Gastroesophageal sphincter (tissue), 4 donors: ENCODE measurements around the gene SYNE1. TPM values are rescaled to one million over a fixed set of nuclear protein-coding genes. Genes with fewer than 3 reads are reported as not detected.

Source experiments
- ATAC-seq: fragments of 150-250 bp; one replicate; pipeline ENCODE4 v1.9.1; 2016; ENCODE audit warnings: mild to moderate bottlenecking, moderate library complexity
- H3K27ac ChIP-seq, 4 donors: fragments of 200-600 bp; sonication (generic) in 3 of 4; 1 replicate in 3 of 4; 2 replicates in 1 of 4; pipeline ENCODE4 v1.5.1; 2016 to 2019
- H3K27me3 ChIP-seq: fragments of 200-600 bp; sonication (generic); one replicate; pipeline ENCODE4 v1.5.1; 2019
- H3K36me3 ChIP-seq, 2 donors: fragments of 200-600 bp; sonication (generic); one replicate each; pipeline ENCODE4 v1.5.1; 2019; ENCODE audit warnings: control low read depth in 1 of 2
- H3K4me1 ChIP-seq, 3 donors: fragments of 200-600 bp; sonication (generic); 1 replicate in 2 of 3; 2 replicates in 1 of 3; pipeline ENCODE4 v1.5.1; 2016 to 2019; ENCODE audit warnings: control low read depth in 2 of 3
- H3K4me3 ChIP-seq, 2 donors: fragments of 200-600 bp; sonication (generic); one replicate each; pipeline ENCODE4 v1.5.1; 2019; ENCODE audit warnings: mild to moderate bottlenecking in 1 of 2, moderate library complexity in 1 of 2
- H3K9me3 ChIP-seq, 3 donors: fragments of 200-600 bp; sonication (generic); one replicate each; pipeline ENCODE4 v1.5.1; 2017 to 2019; ENCODE audit warnings: control low read depth in 2 of 3
- CTCF ChIP-seq, 4 experiments: fragments of 200-600 bp in 2 of 4; fragments of 450-650 bp in 2 of 4; sonication (generic) in 1 of 4; IDR thresholded peaks; one replicate each; pipeline ENCODE4 v1.5.1; 2017 to 2019; ENCODE audit warnings: antibody characterized with exemption in 4 of 4, mild to moderate bottlenecking in 2 of 4, moderate library complexity in 2 of 4
- EP300 ChIP-seq: sonication (generic); formaldehyde crosslinking; IDR thresholded peaks from one replicate; pipeline ENCODE4 v1.6.1; 2017; ENCODE audit warnings: antibody characterized with exemption, mild to moderate bottlenecking
- POLR2A ChIP-seq, 2 donors: fragments of 450-650 bp; IDR thresholded peaks; one replicate each; pipeline ENCODE4 v1.6.1; 2017; ENCODE audit warnings: antibody characterized with exemption in 2 of 2, mild to moderate bottlenecking in 2 of 2, moderate library complexity in 1 of 2
- POLR2AphosphoS5 ChIP-seq: sonication (generic); formaldehyde crosslinking; IDR thresholded peaks from one replicate; pipeline ENCODE4 v1.6.1; 2017; ENCODE audit warnings: antibody characterized with exemption
- WGBS, 2 donors: methylation state at CpG; one replicate each; pipeline ENCODE4 v1.1.5; 2018; ENCODE audit warnings: low coverage in 1 of 2; 5-methylcytosine and 5-hydroxymethylcytosine counted together
- total RNA-seq, 4 donors: library from RNA; depleted of rRNA; stranded (reverse); fragments of >200 nt; gene quantifications; one replicate each; pipeline ENCODE4 v1.1.0, GENCODE V29; 2016

SYNE1 gene
- total RNA-seq, 4 donors from 2014 or later, result 160 to 268 (median 215) TPM

DNA sequence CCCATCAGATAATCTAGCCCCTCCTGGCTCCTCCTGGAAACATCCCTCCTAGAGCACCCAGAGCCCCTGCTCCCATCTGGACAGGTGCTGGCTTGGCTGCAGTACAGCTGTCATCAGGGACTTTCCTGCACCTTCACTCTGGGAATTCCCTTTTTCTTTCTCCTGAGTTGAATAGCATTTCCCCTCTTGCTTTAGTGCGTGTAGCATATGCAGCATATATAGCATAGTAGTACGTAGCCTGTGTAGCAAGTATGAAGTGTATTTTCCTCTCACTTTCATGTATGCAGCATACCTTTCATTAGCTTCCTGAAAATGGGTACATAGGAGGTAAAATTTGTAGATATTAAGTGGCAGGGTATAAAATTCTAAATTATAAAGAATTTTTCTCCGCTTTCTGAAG lies 476.8 kb downstream of the SYNE1 start:
- H3K27ac ChIP-seq, result no peak overlapping the region
- no peak overlapping the region for H3K4me3 ChIP-seq
- TF ChIP-seq EP300 (no peak), POLR2A (IDR thresholded peaks at IDR 0.05) (no peak), CTCF (IDR thresholded peaks at IDR 0.05) (no peak), POLR2AphosphoS5 (no peak)
- H3K27me3 ChIP-seq, result no peaks in the 10 kb centered on the region
- ATAC-seq, result no peak
- H3K4me1 ChIP-seq, result no peaks in the 10 kb centered on the region
- WGBS, 2 donors, result 81 to 90% methylated on average over 3 of the region's 3 CpGs
- peaks cover 4 to 65% of the 10 kb centered on the region in 2 donors for H3K36me3 ChIP-seq
- H3K9me3 ChIP-seq, result no peaks in the 10 kb centered on the region

GRCh38 chr6:152155792-152156191 lies 481.4 kb downstream of the SYNE1 start:
- no peaks in the 10 kb centered on the region for H3K9me3 ChIP-seq
- H3K36me3 ChIP-seq, result peaks cover 4 to 77% of the 10 kb centered on the region in 2 donors
- H3K4me3 ChIP-seq, result no peak overlapping the region
- H3K4me1 ChIP-seq, result no peaks in the 10 kb centered on the region
- no peak overlapping the region for H3K27ac ChIP-seq
- TF ChIP-seq EP300 (no peak), POLR2AphosphoS5 (no peak), CTCF (IDR thresholded peaks at IDR 0.05) (no peak), POLR2A (IDR thresholded peaks at IDR 0.05) (no peak)
- 70 to 91% methylated on average over 2 to 7 of the region's 8 CpGs for WGBS, 2 donors
- ATAC-seq, result no peak
- H3K27me3 ChIP-seq, result no peaks in the 10 kb centered on the region

GRCh38 chr6:152154559-152155356 lies 482.4 kb downstream of the SYNE1 start:
- TF ChIP-seq EP300 (no peak), POLR2AphosphoS5 (no peak)
- 84 to 90% methylated on average over 13 to 17 of the region's 17 CpGs for WGBS, 2 donors
- H3K9me3 ChIP-seq, result no peaks in the 10 kb centered on the region
- H3K4me3 ChIP-seq, result no peak overlapping the region
- peaks cover 7 to 82% of the 10 kb centered on the region in 2 donors for H3K36me3 ChIP-seq
- H3K4me1 ChIP-seq, result no peaks in the 10 kb centered on the region
- H3K27me3 ChIP-seq, result no peaks in the 10 kb centered on the region
- H3K27ac ChIP-seq, result no peak overlapping the region
- ATAC-seq, result no peak

DNA sequence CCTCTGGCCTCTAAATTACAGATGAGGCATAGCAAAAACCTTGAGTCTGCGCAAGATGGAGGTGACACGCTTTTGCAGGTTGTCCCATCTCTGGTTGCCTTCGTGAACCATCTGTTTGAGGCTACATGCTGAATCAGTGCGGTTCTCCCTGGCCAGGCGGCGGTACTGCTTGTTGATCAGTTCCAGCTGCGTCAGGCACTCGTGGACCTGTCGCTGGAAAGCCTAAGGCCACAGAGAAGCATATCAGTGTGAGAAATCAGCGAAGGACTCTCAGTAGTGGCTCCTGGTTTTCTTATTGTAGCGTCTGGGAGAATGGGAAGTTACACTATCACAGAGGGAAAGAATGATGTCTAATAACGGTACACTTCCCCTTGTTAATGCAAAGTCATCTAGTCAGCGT lies 485.2 kb downstream of the SYNE1 start:
- 79 to 83% methylated on average over 4 of the region's 13 CpGs for WGBS, 2 donors
- TF ChIP-seq POLR2A (IDR thresholded peaks at IDR 0.05), result no peak
- TF ChIP-seq POLR2AphosphoS5, result no peak
- TF ChIP-seq CTCF (IDR thresholded peaks at IDR 0.05), result no peak
- TF ChIP-seq EP300, result no peak
- Histone ChIP-seq H3K27ac (no peak overlapping the region), H3K9me3 (no peaks in the 10 kb centered on the region), H3K4me3 (no peak overlapping the region), H3K27me3 (no peaks in the 10 kb centered on the region), H3K36me3 (peaks cover 10 to 99% of the 10 kb centered on the region in 2 donors), H3K4me1 (peaks cover 0 to under 1% (median 0%) of the 10 kb centered on the region in 3 donors)
- no peak for ATAC-seq

DNA sequence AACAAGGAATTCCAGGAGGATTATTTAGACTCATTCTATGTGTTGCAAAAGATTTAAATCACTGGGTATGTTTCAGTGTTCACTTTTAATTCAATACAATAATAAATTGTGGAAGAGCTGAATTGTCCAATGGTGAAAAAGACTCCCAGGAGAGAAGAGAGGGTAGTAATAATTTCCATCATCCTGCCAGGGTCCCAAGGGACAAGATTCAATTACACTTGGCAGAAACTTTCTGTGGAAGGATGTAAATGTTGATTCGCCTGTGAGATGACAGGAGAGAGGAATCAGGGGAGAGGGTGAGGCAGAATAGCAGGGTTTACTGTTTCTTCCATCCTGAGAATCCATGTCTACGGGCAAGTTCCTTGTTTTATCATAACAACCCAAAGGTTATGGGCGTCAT lies 487.0 kb downstream of the SYNE1 start:
- 58 to 77% methylated on average over 2 to 3 of the region's 3 CpGs for WGBS, 2 donors
- H3K9me3 ChIP-seq, result no peaks in the 10 kb centered on the region
- H3K36me3 ChIP-seq, result peaks cover 7 to 97% of the 10 kb centered on the region in 2 donors
- no peak for ATAC-seq
- no peaks in the 10 kb centered on the region for H3K27me3 ChIP-seq
- TF ChIP-seq POLR2A (IDR thresholded peaks at IDR 0.05), result no peak
- TF ChIP-seq POLR2AphosphoS5, result no peak
- TF ChIP-seq EP300, result no peak
- no peak for TF ChIP-seq CTCF (IDR thresholded peaks at IDR 0.05)
- no peak overlapping the region for H3K4me3 ChIP-seq
- no peak overlapping the region for H3K27ac ChIP-seq
- peaks cover 0 to 6% (median 0%) of the 10 kb centered on the region in 3 donors for H3K4me1 ChIP-seq
